HL-60/S4 treated with retinoic acid at 250 ng/mL for 4 days and 3 days (cell line): ENCODE measurements around the gene RNASE8.

Source experiments
- in situ Hi-C: fragments of 300-500 bp; cut with MboI; formaldehyde crosslinking; loops from 2 replicates; pipeline ENCODE4 v1.7.0; 2022; ENCODE audit warnings: low sequenced_read_pairs

Gene RNASE8

DNA sequence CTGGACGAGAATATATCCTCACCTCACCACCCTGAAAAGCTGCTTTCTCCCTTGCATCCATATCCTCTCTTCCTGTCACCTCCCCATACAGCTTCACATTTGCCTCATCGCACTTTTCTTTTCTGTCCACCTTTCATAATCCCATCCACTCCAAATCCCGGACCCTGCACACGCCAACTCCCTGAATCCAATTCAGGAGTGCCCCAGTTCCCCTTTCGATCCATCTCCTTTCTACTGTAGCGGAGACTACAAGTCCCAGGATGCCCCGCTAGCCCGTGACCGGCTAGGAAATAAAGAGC, 45.7 kb downstream of the RNASE8 start:
- in situ Hi-C loops = no loop called here

DNA sequence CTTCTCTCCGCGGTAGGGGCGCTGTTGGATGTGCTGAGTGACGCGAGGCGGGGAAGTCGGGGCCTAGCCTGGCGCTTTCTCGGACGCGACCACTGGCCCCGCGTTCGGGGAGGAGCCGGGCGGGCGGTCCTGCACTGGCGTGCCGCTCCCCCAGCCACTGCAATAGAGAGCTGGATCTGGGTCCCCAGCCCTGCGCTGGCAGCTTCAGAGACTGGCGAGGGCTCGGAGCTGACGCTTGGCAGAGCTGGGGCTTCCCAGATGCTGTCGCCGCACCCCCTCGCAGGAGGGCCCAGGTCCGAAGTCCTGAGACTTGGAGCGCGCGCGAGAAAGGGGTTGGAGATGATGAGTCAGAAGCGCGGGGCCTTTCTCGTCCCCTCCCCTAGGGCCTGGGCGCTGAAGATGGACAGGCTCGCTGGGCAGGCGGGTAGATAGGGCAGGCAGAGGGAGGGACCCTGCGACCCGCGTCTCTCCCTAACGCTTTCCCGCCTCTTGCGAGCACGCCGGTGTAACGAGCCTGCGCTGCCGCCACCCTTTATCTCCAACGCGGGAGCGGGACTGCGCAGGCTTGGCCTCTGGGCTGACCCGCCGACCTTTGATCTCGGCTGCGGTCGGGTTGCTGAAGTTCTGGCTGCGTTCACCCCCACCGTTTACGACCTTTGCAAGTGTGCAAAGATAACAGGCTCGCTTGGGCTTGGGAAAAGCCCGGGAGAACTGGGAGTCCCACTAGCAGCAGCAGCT, 46.3 kb downstream of the RNASE8 start:
- in situ Hi-C loops = no loop called here

DNA sequence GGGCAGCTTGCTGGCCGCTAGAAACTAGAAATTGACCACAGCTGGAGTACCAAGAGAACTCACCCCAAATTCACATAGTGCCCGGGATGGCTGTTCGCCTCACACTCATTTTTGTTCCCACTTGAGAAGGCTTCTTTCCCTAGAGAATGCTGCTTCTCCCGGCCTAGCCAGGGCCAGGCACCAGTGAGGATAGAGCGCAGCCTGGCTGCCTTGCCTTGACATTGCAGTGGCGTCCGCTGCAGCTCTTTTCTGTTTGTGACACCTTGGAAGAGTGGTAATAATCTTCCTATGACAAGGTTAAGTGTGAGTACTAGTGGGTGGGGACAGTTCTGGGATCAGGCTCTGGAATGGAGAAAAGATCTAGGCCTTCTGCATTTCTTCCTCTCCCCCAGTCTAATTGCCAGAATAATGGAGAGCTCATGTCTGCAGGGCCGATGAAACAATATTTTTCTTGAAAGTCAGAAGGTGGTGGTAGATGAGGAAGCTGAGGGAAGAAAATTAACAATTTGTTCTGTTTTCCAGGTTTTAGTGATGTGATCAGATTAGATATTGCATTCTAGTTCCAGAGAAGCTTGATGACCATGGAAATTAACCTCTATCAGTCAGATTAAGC, 46.9 kb downstream of the RNASE8 start:
- in situ Hi-C loops = no loop called here

DNA sequence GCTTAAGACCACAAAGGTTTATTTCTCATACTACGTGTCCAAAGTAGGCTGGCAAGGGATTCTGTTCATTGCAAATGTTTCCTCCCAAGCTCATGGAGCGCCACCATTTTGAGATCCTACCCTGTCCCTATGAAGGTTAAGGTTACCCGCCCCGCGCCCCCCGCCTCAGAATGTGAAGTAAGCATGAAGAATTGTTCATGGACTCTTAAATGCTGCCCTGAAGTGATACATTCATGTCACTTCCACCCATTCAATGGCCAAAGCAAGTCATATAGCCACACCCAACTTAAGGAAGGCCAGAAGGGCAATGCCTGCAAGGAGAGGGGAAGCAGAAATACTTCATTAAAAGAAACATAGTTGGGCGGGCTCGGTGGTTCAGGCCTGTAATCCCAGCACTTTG, 47.5 kb downstream of the RNASE8 start:
- in situ Hi-C loops = no loop called here

DNA sequence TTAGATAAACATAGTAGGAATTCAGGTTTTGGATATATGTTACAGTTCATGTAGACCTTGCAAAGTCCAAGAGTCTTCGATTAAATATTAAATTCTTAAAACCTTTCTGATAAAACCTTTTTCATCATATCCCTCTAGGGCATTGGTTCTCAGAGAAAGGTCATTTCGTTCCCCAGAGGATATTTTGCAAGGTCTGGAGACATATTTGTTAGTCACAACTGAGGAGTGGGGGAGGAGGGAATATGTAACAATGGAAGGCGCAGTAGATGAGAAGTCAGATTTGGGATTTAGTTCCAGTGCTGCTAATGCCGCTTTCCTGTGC, 48.5 kb downstream of the RNASE8 start:
- in situ Hi-C loops = no loop called here

DNA sequence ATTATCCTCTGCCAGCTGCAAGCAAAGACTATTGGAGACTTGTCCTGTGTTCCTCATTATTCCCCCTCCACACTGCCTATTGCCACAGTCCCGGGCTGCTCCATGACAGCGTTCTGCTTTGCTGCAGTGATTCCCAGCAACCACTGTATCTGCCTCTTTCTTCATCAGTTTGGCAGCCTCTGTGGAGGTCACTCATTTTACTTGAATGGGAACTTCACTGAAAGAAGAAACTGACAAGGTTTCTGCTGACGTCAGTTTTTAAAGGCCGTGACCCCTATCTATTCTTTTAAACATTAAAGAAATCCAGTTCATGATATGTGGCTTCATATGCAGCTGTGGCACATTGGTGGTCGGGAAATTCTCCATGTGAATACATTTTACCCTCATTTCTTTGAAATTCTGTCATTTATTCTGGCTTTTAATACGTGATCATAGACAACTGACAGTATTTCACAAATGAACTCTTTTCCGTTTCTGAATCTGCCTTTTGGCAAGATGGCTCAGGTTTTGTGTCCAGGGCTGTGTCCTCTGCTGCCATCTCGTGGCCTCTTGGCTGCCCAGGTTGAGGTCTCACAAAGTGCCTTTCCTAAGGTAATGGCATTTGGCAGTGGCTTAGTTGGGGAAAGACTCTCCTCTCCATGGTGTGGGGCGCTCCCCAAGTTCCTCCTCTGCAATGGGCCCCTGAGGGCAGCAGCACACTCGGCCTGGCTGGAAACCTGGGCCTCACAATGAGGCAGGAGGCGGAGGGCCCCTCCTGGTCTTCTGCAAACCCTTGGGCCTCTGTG, 49.1 kb downstream of the RNASE8 start:
- in situ Hi-C loops = no loop called here

DNA sequence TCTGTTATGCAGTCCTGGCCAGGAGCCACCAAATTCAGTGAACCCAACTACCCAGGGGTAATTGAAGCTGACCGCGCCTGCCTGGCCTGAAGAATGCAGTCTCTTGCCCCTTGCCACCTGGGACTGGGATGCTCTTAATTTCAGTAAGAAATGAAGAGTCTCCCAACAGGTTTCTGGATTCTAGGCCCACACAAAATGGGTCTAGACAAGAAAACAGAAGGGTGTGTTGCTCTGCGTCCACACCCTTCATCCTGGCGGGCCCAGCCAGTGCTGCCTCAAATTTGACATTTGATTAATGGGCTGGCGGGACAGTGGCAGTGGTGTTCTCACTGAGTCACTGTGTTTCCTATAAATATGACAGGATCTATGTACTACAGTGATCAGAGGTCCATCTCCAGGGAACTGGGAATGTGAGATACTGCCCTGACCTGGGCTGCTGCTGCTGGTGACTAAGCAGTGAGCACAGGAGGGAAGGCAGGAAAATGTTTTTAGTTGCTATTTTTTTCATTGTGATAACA, 49.7 kb downstream of the RNASE8 start:
- in situ Hi-C loops = no loop called here
